Choroid plexus epithelial cell (primary cell): Measurements from ENCODE around the gene MIA3.

Source experiments
- DNase-seq: peaks from one replicate; pipeline ENCODE4 v3.0.0-alpha.2; 2010; ENCODE audit warnings: low read depth
- H3K4me3 ChIP-seq: 2 replicates; pipeline ENCODE4 v1.5.1; 2011; ENCODE audit warnings: low read depth, mild to moderate bottlenecking, control low read depth, low read length, moderate library complexity
- CTCF ChIP-seq: conservative IDR thresholded peaks from 2 replicates; pipeline ENCODE4 v1.5.1; 2011; ENCODE audit warnings: low read depth, mild to moderate bottlenecking, control low read depth, inconsistent platforms, low read length, moderate library complexity

Gene MIA3

GRCh38 chr1:222618001-222618879 is at the start of gene MIA3:
Gene MIA3 (plus strand): TSS chr1:222618097. CDS start chr1:222618111, 14 bp downstream.
- TF ChIP-seq CTCF, result no peak
- H3K4me3 ChIP-seq, result peak within 1 kb of the TSS; percentile 84
- DNase-seq, result peak; percentile 16

- no peak overlapping the region for H3K4me3 ChIP-seq
- no peak for TF ChIP-seq CTCF
- no peak for DNase-seq
Measured at GRCh38 chr1:222570837-222571236, 47.1 kb upstream of the MIA3 start.

GRCh38 chr1:222579316-222579715 is 38.6 kb upstream of the MIA3 start:
- no peak for TF ChIP-seq CTCF
- no peak overlapping the region for H3K4me3 ChIP-seq
- DNase-seq, result no peak

- TF ChIP-seq CTCF, result no peak
- no peak overlapping the region for H3K4me3 ChIP-seq
- DNase-seq, result peak; percentile 17
Measured at GRCh38 chr1:222582099-222582774, 35.7 kb upstream of the MIA3 start.

GRCh38 chr1:222583079-222583478 is 34.8 kb upstream of the MIA3 start:
- DNase-seq, result no peak
- no peak for TF ChIP-seq CTCF
- H3K4me3 ChIP-seq, result no peak overlapping the region

- no peak overlapping the region for H3K4me3 ChIP-seq
- no peak for DNase-seq
- no peak for TF ChIP-seq CTCF
Measured at GRCh38 chr1:222586842-222587241, 31.1 kb upstream of the MIA3 start.

GRCh38 chr1:222588135-222588534 is 29.8 kb upstream of the MIA3 start:
- no peak overlapping the region for H3K4me3 ChIP-seq
- no peak for DNase-seq
- TF ChIP-seq CTCF, result no peak
